Measurements from ENCODE around the gene ZNF609. TPM values are rescaled to one million over a fixed set of nuclear protein-coding genes. Genes with fewer than 3 reads are reported as not detected.

The ZNF609 gene
- total RNA-seq, 1 donor from 2014 or later = 80.5 TPM

DNA sequence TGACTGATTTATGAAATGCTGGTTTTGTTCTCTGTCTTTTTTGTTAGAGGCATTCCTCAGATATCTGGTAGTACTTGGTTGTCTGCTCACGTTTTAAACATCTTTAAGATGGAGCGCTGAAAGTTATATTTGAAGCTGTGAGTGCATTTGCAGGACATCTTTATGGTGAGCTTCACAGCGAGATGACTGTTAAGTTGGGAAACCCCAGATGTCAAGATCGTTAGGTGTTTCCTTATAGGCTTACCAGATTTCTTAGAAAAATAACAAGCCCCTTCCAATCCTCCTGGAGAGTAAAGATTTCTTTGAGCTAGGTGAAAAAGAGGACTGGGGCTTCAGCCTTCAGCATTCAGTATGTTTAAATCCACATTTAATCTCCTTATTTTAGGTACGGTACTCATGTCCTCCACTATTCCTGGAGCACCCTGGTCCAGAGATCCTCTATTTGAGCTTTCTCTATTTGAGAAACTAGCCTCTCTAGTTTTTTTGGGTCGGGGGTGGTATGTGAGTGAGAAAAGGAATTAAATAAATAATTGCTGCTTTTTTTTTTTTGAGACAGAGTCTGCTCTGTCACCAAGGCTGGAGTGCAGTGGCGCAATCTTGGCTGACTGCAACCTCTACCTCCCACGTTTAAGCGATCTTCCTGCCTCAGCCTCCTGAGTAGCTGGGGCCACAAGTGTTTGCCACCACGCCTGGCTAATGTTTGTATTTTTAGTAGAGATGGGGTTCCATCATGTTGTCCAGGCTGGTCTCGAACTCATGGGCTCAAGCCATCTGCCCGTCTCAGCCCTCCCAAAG, 72.3 kb downstream of the ZNF609 start:
- H3K27me3 Mint-ChIP-seq (ENCODE audit: unreplicated experiment) = peaks cover 8% of the 10 kb centered on the region
- H3K4me1 Mint-ChIP-seq (ENCODE audit: low read depth, unreplicated experiment) = peaks cover 14% of the 10 kb centered on the region
- no peaks in the 10 kb centered on the region for H3K9me3 Mint-ChIP-seq (ENCODE audit: unreplicated experiment)
- H3K27ac Mint-ChIP-seq (ENCODE audit: unreplicated experiment) = no peak overlapping the region
- DNase-seq = no peak
- no peak overlapping the region for H3K4me3 Mint-ChIP-seq (ENCODE audit: unreplicated experiment)
- TF ChIP-seq, protein P1, sequence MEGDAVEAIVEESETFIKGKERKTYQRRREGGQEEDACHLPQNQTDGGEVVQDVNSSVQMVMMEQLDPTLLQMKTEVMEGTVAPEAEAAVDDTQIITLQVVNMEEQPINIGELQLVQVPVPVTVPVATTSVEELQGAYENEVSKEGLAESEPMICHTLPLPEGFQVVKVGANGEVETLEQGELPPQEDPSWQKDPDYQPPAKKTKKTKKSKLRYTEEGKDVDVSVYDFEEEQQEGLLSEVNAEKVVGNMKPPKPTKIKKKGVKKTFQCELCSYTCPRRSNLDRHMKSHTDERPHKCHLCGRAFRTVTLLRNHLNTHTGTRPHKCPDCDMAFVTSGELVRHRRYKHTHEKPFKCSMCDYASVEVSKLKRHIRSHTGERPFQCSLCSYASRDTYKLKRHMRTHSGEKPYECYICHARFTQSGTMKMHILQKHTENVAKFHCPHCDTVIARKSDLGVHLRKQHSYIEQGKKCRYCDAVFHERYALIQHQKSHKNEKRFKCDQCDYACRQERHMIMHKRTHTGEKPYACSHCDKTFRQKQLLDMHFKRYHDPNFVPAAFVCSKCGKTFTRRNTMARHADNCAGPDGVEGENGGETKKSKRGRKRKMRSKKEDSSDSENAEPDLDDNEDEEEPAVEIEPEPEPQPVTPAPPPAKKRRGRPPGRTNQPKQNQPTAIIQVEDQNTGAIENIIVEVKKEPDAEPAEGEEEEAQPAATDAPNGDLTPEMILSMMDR (IDR thresholded peaks at IDR 0.05; ENCODE audit: partially characterized antibody, unreplicated experiment) = no peak
- H3K36me3 Mint-ChIP-seq (ENCODE audit: unreplicated experiment) = peaks cover 3% of the 10 kb centered on the region

DNA sequence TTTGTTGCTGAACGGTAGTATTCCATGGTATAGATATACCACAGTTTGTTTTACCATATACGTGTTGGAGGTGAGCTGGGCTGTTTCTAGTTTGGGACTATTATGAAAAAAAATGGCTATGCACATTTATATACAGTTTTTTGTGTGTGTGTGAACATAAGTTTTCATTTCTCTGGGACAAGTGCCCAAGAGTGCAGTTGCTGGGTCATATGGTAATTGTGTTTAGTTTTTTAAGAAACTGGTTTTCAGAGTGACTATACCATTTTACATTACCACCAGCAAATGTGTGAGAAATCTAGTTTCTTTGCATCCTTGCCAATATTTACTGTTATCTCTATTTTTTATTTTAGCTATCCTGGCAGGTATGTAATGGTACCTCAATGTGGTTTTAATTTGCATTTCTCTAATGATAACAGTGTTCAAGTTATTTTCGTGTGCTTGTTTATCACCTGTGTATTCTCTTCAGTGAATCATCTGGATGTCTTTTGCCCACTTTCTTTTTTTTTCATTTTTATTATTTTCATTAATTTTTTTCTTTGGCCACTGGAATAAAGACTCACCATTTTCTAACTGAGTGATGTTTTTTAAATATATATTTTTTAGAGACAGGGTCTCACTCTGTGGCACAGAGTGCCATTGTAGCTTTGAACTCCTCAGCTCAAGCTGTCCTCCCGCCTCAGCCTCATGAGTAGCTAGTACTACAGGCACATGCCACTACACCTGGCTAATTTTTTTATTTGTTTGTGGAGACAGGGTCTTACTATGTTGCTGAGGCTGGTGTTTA, 75.3 kb downstream of the ZNF609 start:
- Mint-ChIP-seq H3K27ac (ENCODE audit: unreplicated experiment) (peak overlapping the region; percentile 31), H3K4me3 (ENCODE audit: unreplicated experiment) (no peak overlapping the region), H3K36me3 (ENCODE audit: unreplicated experiment) (no peaks in the 10 kb centered on the region), H3K9me3 (ENCODE audit: unreplicated experiment) (no peaks in the 10 kb centered on the region), H3K27me3 (ENCODE audit: unreplicated experiment) (peaks cover 6% of the 10 kb centered on the region), H3K4me1 (ENCODE audit: low read depth, unreplicated experiment) (peaks cover 10% of the 10 kb centered on the region)
- DNase-seq = no peak
- TF ChIP-seq, protein P1 (IDR thresholded peaks at IDR 0.05; ENCODE audit: partially characterized antibody, unreplicated experiment) = no peak

DNA sequence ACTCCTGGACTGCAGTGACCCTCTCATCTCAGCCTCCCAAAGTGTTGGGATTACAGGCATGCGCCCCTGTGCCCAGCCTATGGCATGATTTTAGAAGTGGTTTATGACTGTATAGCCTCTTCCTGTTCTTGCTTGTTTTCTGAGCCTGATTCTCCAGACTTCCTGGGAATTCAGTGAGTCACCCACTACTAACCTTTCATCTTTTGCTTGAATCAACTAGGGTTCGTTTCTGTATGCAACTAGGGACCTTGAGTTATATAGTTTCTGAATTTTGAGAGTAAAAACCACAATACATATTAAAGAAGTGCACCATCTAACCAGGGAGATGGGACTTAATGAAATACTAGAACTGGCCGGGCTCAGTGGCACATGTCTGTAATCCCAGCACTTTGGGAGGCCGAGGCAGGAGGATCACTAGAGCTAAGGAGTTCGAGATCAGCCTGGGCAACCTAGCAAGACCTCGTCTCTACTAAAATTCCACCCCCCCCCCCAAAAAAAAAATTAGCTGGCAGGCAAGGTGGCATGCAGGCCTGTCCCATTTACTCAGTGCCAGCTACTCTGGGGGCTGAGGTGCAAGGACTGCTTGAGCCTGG, 76.0 kb downstream of the ZNF609 start:
- Mint-ChIP-seq H3K4me1 (ENCODE audit: low read depth, unreplicated experiment) (peaks cover 10% of the 10 kb centered on the region), H3K27ac (ENCODE audit: unreplicated experiment) (no peak overlapping the region), H3K4me3 (ENCODE audit: unreplicated experiment) (no peak overlapping the region), H3K36me3 (ENCODE audit: unreplicated experiment) (no peaks in the 10 kb centered on the region), H3K27me3 (ENCODE audit: unreplicated experiment) (peaks cover 6% of the 10 kb centered on the region), H3K9me3 (ENCODE audit: unreplicated experiment) (no peaks in the 10 kb centered on the region)
- no peak for DNase-seq
- TF ChIP-seq, protein P1 (IDR thresholded peaks at IDR 0.05; ENCODE audit: partially characterized antibody, unreplicated experiment) = no peak

DNA sequence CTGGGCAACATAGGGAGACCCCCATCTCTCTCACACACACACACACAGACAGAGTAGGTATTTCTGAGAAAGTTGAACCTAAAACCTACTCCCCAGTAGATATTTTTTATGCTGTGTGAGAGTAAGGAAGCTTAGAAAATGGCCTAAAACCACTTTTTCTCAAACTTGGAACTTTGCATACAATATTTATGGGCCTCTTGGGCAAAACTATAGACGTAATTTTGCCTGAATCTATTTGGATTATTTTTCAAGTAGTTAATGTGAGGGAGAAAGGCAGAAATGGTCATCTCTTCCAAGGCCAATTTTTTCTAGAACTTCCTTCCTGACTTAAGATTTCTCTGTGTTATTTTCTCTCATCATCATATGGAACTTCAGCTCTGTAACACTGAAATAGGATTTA, 81.7 kb downstream of the ZNF609 start:
- DNase-seq = no peak
- H3K9me3 Mint-ChIP-seq (ENCODE audit: unreplicated experiment) = no peaks in the 10 kb centered on the region
- H3K27ac Mint-ChIP-seq (ENCODE audit: unreplicated experiment) = no peak overlapping the region
- peaks cover under 1% of the 10 kb centered on the region for H3K4me1 Mint-ChIP-seq (ENCODE audit: low read depth, unreplicated experiment)
- H3K4me3 Mint-ChIP-seq (ENCODE audit: unreplicated experiment) = no peak overlapping the region
- peaks cover 2% of the 10 kb centered on the region for H3K27me3 Mint-ChIP-seq (ENCODE audit: unreplicated experiment)
- H3K36me3 Mint-ChIP-seq (ENCODE audit: unreplicated experiment) = no peaks in the 10 kb centered on the region
- TF ChIP-seq, protein P1 (IDR thresholded peaks at IDR 0.05; ENCODE audit: partially characterized antibody, unreplicated experiment) = no peak

Data from glutamatergic neuron (in vitro differentiated cells).